ENCODE measurements around the gene TMEM53.

TMEM53 gene

DNA sequence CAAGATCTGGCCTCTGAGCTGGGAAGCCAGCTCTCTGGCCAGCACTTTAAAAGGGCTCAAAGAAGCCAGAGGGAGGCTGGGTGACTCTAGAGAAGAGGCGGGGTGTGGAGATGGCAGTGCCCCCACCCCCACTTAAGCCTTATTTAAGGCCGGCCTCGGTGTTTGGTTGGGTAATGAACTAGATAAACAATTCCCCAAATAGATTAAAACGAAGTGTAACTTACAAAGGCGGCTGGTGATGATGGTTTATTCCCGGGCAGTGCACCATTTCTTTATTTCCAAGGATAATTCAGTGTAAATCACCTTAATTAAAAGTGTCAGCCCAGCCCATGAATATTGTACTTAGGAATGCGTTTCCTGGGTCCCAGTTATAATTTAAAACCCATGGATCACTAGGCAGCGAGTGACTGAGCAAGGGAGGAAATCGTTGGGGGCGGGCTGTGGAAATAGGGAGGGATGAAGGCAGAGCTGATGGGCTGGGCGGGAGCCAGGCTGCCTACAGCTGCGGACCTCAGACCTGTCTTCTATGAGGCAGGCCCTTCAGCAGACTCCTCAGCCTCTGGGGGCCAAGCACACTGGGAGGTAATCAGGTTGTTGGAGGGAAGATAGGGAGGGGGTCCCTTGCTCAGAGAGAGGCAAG lies 54.9 kb downstream of the TMEM53 start:
- Mint-ChIP-seq H3K4me3 (no peak overlapping the region), H3K27me3 (peaks cover 17% of the 10 kb centered on the region), H3K27ac (no peak overlapping the region), H3K4me1 (no peaks in the 10 kb centered on the region), H3K9me3 (no peaks in the 10 kb centered on the region), H3K36me3 (no peaks in the 10 kb centered on the region)
- no peak for ATAC-seq

DNA sequence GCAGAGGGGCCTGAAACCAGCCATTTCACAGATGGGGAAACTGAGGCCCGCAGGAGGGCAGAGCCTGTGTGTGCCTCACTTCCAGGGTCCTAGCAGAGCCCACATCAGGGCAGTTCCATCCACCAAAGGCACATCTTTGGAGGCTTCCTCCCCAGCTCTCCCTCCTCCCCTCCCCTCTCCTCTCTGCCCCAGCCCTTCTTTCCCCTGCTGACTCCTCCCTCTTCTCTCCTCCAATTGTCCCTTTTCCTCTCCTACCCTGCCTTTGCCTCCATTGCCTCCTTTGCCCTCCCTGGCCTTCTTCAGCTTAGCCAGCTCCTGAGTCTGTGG lies 56.6 kb downstream of the TMEM53 start:
- Mint-ChIP-seq H3K4me1 (no peaks in the 10 kb centered on the region), H3K27ac (no peak overlapping the region), H3K27me3 (peaks cover 17% of the 10 kb centered on the region), H3K9me3 (no peaks in the 10 kb centered on the region), H3K36me3 (no peaks in the 10 kb centered on the region), H3K4me3 (no peak overlapping the region)
- ATAC-seq: no peak

- Mint-ChIP-seq H3K4me3 (no peak overlapping the region), H3K4me1 (no peaks in the 10 kb centered on the region), H3K27me3 (peaks cover 17% of the 10 kb centered on the region), H3K36me3 (no peaks in the 10 kb centered on the region), H3K27ac (no peak overlapping the region), H3K9me3 (no peaks in the 10 kb centered on the region)
- no peak for ATAC-seq
Measured at GRCh38 chr1:44616991-44617702, 57.1 kb downstream of the TMEM53 start.

DNA sequence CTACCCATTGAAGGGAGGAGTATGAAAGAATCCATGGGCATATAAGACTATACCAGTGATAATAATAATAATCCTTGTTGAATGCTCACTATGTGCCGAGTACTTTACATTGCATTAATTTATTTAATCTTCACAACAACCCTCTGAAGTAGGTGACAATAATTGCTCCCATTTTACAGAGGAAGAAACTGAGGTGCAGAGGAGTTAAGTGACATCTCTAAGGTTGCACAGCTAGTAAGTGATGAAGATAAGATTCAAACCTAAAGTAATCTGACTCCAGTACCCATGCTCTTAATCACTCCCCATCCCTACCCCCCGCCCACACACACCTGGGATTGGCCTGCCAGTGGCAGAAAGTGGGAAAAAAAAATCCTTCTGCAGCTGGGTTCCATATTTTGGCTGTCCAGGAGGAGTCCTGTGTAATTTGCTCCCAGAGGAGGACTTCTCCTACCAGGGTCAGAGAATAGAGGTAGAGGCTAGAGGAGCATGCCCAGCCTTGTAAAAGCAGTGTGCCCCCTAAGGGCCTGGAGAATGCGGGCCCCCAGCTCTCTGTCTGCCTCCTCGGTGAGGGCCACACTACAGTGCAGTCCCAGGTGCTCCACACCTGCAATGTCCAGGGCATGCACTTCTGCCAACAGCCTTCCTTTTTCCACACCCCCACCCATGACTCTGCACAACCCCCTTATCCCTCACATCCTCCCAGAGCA lies 57.8 kb downstream of the TMEM53 start:
- no peaks in the 10 kb centered on the region for H3K36me3 Mint-ChIP-seq
- no peaks in the 10 kb centered on the region for H3K4me1 Mint-ChIP-seq
- no peak overlapping the region for H3K4me3 Mint-ChIP-seq
- ATAC-seq: no peak
- no peaks in the 10 kb centered on the region for H3K9me3 Mint-ChIP-seq
- H3K27me3 Mint-ChIP-seq: peaks cover 17% of the 10 kb centered on the region
- no peak overlapping the region for H3K27ac Mint-ChIP-seq

DNA sequence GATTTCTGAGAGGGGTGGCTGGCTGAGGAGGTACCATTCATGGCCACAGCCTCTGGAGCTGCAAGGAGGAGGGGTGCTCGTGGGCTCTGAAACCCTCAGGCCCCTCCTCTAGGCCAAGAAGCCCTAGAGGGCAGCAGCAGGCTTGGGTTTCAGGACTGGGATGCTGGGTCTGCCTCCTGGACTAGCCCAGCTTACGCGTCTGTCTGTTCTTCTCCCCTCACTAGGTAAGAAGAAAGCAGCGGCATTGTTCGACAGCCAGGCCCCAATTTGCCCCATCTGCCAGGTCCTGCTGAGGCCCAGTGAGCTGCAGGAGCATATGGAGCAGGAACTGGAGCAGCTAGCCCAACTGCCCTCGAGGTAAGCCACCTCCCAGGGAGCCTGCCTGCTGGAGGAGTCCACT lies 60.3 kb downstream of the TMEM53 start:
- H3K4me3 Mint-ChIP-seq: no peak overlapping the region
- H3K4me1 Mint-ChIP-seq: no peaks in the 10 kb centered on the region
- H3K9me3 Mint-ChIP-seq: no peaks in the 10 kb centered on the region
- no peak overlapping the region for H3K27ac Mint-ChIP-seq
- peaks cover 22% of the 10 kb centered on the region for H3K27me3 Mint-ChIP-seq
- no peak for ATAC-seq
- no peaks in the 10 kb centered on the region for H3K36me3 Mint-ChIP-seq

DNA sequence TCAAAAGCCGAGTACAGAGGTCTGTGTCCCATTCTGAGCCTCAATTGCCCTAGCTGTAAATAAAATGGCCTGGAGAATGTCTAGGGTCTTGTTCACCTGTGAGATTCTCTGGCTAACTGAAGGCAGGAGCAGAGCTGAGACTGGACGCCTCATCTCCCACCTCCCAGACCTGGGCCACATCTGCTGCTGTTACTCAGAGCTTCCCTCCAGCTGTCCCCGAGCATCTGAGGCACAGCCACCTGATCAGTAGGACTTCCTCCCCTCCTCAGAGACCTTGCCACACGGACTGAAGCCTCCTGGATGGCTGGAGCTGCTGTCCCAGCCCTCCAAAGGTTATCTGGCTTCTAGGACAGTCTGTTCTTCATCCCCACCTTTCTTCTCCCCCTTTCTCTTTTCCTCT lies 62.4 kb downstream of the TMEM53 start:
- Mint-ChIP-seq H3K9me3 (no peaks in the 10 kb centered on the region), H3K27ac (no peak overlapping the region), H3K36me3 (no peaks in the 10 kb centered on the region), H3K27me3 (peaks cover 18% of the 10 kb centered on the region), H3K4me3 (no peak overlapping the region), H3K4me1 (no peaks in the 10 kb centered on the region)
- ATAC-seq: no peak

- Mint-ChIP-seq H3K9me3 (no peaks in the 10 kb centered on the region), H3K4me3 (no peak overlapping the region), H3K36me3 (no peaks in the 10 kb centered on the region), H3K27me3 (peaks cover 18% of the 10 kb centered on the region), H3K27ac (no peak overlapping the region), H3K4me1 (no peaks in the 10 kb centered on the region)
- ATAC-seq: no peak
Measured at GRCh38 chr1:44611419-44611818, 62.9 kb downstream of the TMEM53 start.

DNA sequence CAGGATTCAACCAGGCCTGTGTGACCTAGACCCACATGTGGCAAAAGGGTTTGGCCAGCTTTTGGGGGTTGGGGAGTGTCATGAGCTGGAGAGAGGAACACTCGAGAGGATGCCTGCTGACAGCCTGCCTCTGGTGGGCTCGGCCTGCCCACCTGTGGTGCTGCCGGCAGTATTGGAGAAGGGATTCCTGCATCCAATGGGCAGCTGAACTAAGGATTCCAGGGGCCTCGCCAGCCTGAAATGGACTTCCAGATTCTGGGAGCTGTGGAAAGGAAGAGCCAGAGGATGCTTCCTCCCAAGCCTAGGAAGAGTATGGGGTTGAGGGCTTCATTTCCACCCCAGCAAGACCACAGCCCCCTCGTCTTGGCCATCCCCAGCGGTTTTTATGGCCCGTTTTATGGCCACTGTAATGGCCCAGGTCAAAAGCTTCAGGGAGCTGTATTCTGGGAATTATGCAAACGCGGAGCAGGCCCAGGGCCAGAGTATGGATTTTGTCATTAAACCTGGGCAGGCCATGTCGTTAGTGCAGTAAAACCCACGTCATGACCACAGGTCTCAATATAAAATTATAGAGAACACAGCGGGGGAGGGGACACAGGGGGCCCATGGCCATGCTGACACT lies 63.6 kb downstream of the TMEM53 start:
- no peaks in the 10 kb centered on the region for H3K9me3 Mint-ChIP-seq
- no peak overlapping the region for H3K4me3 Mint-ChIP-seq
- H3K27me3 Mint-ChIP-seq: peaks cover 18% of the 10 kb centered on the region
- ATAC-seq: no peak
- no peaks in the 10 kb centered on the region for H3K36me3 Mint-ChIP-seq
- H3K4me1 Mint-ChIP-seq: no peaks in the 10 kb centered on the region
- H3K27ac Mint-ChIP-seq: no peak overlapping the region

DNA sequence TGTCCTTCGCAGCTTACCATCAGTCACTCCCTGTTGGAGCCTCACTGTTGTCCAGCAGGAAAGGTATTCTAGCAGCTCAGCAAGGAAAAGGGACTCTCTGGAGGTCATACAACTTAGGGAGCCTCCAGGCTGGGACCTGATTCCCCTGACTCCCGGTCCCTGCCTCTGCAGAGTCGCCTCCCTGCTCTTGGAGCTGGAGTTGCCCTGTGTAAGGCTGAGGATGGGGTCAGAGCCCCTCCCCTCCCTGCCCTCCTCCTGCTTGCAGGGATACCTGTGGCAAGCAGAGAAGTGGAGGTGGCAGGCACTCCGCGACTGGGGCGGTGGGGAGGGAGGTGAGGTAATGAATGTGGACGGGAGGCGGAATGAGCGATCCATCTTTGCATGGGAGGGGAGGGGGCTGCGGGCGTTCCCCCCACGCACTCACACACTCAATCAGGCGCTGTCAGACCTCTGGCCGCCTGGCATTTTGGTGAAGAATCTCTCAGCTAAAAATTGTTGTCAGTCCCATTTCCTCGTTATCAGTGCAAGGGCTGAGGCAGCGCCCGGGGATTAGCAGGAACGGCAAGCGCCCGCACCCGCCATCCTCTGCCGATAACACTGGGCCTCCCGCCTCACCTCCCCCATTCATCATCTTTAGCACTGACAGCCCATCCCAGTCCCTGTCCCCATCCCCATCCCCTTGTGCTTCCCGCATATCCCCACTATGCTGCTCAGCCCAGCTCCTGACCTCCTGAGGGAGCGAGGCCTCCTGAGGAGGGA lies 64.3 kb downstream of the TMEM53 start:
- H3K27ac Mint-ChIP-seq: no peak overlapping the region
- H3K36me3 Mint-ChIP-seq: no peaks in the 10 kb centered on the region
- no peak overlapping the region for H3K4me3 Mint-ChIP-seq
- ATAC-seq: no peak
- peaks cover 18% of the 10 kb centered on the region for H3K27me3 Mint-ChIP-seq
- no peaks in the 10 kb centered on the region for H3K9me3 Mint-ChIP-seq
- H3K4me1 Mint-ChIP-seq: no peaks in the 10 kb centered on the region

DNA sequence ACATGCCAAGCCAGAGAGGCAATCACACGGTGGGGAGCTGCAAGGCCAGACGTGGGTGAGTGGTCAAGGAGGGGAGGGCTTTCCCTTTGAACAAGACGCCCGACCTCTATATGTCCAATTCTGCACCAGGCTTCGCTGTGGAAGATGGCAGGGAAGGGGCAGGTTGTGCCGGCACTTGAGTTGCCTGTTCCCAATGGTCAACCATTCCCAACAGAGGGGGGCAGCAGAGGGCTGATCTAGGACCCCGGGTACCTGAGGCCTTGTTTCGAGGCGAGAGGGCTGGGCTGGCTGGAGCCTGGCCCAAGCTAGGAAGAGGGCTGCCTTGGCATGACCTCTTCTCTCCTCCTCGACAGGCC lies 64.9 kb downstream of the TMEM53 start:
- H3K4me3 Mint-ChIP-seq: no peak overlapping the region
- H3K27me3 Mint-ChIP-seq: peaks cover 18% of the 10 kb centered on the region

DNA sequence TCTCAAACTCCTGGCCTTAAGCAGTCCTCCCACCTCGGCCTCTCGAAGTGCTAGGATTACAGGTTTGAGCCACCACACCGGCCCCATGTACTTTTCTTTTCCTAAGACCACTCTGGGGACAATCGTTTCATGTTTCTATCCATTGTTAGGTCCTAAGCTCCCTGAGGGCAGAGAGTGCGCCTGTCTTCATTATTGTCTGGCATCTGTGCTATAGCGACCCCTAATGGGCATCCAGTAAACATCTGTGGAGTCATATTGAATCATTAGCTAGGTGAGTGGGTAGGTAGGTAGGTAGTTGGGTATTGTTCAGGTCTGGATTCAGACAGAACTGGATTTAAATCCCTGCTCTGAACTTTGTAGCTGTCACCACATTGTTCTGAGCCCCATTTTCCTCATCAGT lies 66.1 kb downstream of the TMEM53 start:
- ATAC-seq: no peak
- Mint-ChIP-seq H3K27ac (no peak overlapping the region), H3K36me3 (no peaks in the 10 kb centered on the region), H3K9me3 (no peaks in the 10 kb centered on the region), H3K4me1 (no peaks in the 10 kb centered on the region), H3K4me3 (no peak overlapping the region), H3K27me3 (peaks cover 18% of the 10 kb centered on the region)

More for the DNA sequence above, 64.9 kb downstream of the TMEM53 start:
- Mint-ChIP-seq H3K9me3 (no peaks in the 10 kb centered on the region), H3K36me3 (no peaks in the 10 kb centered on the region), H3K4me1 (no peaks in the 10 kb centered on the region), H3K27ac (no peak overlapping the region)
- no peak for ATAC-seq

- no peaks in the 10 kb centered on the region for H3K4me1 Mint-ChIP-seq
- H3K27ac Mint-ChIP-seq: no peak overlapping the region
- H3K27me3 Mint-ChIP-seq: peaks cover 18% of the 10 kb centered on the region
- no peak overlapping the region for H3K4me3 Mint-ChIP-seq
- ATAC-seq: no peak
- H3K36me3 Mint-ChIP-seq: no peaks in the 10 kb centered on the region
- H3K9me3 Mint-ChIP-seq: no peaks in the 10 kb centered on the region
Measured at GRCh38 chr1:44606701-44607281, 67.5 kb downstream of the TMEM53 start.

- Mint-ChIP-seq H3K9me3 (no peaks in the 10 kb centered on the region), H3K36me3 (no peaks in the 10 kb centered on the region), H3K4me3 (no peak overlapping the region), H3K27ac (no peak overlapping the region), H3K27me3 (peaks cover 18% of the 10 kb centered on the region), H3K4me1 (no peaks in the 10 kb centered on the region)
- no peak for ATAC-seq
Measured at GRCh38 chr1:44605914-44606615, 68.2 kb downstream of the TMEM53 start.

DNA sequence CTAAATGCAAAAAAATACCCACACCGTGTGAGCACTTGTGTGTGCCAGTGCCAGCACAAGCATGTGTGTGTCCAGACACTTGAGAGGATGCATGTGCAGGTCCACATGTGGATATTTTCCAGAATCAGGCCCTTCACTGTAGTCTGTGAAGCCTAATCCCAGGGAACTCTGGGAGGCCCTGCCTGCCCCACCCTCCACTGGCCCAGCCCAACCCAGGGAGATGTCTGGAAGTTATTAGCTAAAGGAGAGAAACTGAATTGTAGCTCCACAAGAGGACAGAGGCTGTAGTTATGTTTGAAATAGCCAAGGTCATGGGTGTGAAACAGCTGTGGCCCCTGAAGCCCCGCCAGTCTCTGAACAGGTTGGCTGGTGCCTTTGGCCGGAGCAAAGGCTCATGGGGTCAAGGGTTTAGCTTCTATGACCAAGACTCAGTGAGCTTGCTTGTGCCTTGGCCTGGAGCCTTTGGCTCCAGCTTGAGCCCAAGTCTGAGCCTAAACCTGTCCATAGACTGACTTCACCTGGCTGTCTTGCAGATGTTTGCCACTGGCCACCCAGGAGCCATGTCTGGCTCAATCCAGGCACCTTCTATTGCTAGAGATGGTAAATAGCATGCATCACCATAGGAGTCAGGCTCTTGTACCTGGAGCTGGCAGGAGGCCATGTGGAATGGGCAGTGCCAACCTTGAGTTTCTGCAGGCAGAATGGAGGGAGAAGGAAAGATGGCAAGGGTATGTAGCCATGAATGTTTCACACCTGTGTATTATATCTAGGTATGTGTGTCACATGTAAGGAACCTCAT lies 69.9 kb downstream of the TMEM53 start:
- no peaks in the 10 kb centered on the region for H3K36me3 Mint-ChIP-seq
- H3K27me3 Mint-ChIP-seq: peaks cover 11% of the 10 kb centered on the region
- H3K4me3 Mint-ChIP-seq: no peak overlapping the region
- H3K4me1 Mint-ChIP-seq: no peaks in the 10 kb centered on the region
- H3K9me3 Mint-ChIP-seq: no peaks in the 10 kb centered on the region
- H3K27ac Mint-ChIP-seq: no peak overlapping the region
- no peak for ATAC-seq
